Iris pigment epithelial cell (primary cell): ENCODE data around the gene PLPPR3.
A peak's percentile ranks its signal among the peaks of the same experiment; 100 is the strongest.

Source experiments
- DNase-seq: peaks from one replicate; pipeline ENCODE4 v3.0.0-alpha.2; 2011; ENCODE audit warnings: low read depth

Gene PLPPR3

GRCh38 chr19:797528-798414 is 24.0 kb downstream of the PLPPR3 start:
- DNase-seq = peak; percentile 90

GRCh38 chr19:796692-797527 is 24.8 kb downstream of the PLPPR3 start, which contains the start of gene PTBP1:
Gene PTBP1, plus strand, starts transcription at chr19:797452. Its CDS starts 46 bp downstream, at chr19:797498.
- peak; percentile 100 for DNase-seq

- no peak for DNase-seq
Observed at GRCh38 chr19:795691-796581, 25.8 kb downstream of the PLPPR3 start.

- DNase-seq = no peak
Observed at GRCh38 chr19:795073-795611, 26.6 kb downstream of the PLPPR3 start.

GRCh38 chr19:793806-794205 is 27.9 kb downstream of the PLPPR3 start:
- no peak for DNase-seq

GRCh38 chr19:792306-792885 is 29.4 kb downstream of the PLPPR3 start:
- DNase-seq = no peak

GRCh38 chr19:791567-792305 is 30.0 kb downstream of the PLPPR3 start:
- DNase-seq = no peak

- no peak for DNase-seq
Observed at GRCh38 chr19:791007-791566, 30.7 kb downstream of the PLPPR3 start.

- peak; percentile 35 for DNase-seq
Observed at GRCh38 chr19:789701-790060, 32.1 kb downstream of the PLPPR3 start.

- no peak for DNase-seq
Observed at GRCh38 chr19:788983-789700, 32.6 kb downstream of the PLPPR3 start.

GRCh38 chr19:788686-788982 is 33.1 kb downstream of the PLPPR3 start:
- no peak for DNase-seq

- DNase-seq = no peak
Observed at GRCh38 chr19:787536-787935, 34.2 kb downstream of the PLPPR3 start.

GRCh38 chr19:784541-784940 is 37.2 kb downstream of the PLPPR3 start:
- DNase-seq = no peak

- no peak for DNase-seq
Observed at GRCh38 chr19:782878-783668, 38.7 kb downstream of the PLPPR3 start.

- DNase-seq = peak; percentile 48
Observed at GRCh38 chr19:782185-782877, 39.4 kb downstream of the PLPPR3 start.

- DNase-seq = no peak
Observed at GRCh38 chr19:781800-782184, 40.0 kb downstream of the PLPPR3 start.

GRCh38 chr19:780935-781334 is 40.8 kb downstream of the PLPPR3 start:
- no peak for DNase-seq

- peak; percentile 96 for DNase-seq
Observed at GRCh38 chr19:778910-779653, 42.7 kb downstream of the PLPPR3 start.
